GM20000 (cell line): Measurements from ENCODE around the gene ASCC3.
A peak's percentile ranks its signal among the peaks of the same experiment; 100 is the strongest.
"Not testable (repeated sequence)": the region's sequence is repeated elsewhere in the genome, so short reads cannot be mapped to it uniquely, and the experiment has no call there.

Experiments
- DNase-seq: peaks from one replicate; pipeline ENCODE4 v3.0.0; 2012; ENCODE audit warnings: low spot score
- TF ChIP-seq, protein P1 (sequence below): IDR thresholded peaks from 2 replicates; pipeline ENCODE4 v1.5.1; 2012; ENCODE audit warnings: mild to moderate bottlenecking, control low read depth; ENCODE audit errors: extremely low read depth, missing control alignments

ASCC3 gene

DNA sequence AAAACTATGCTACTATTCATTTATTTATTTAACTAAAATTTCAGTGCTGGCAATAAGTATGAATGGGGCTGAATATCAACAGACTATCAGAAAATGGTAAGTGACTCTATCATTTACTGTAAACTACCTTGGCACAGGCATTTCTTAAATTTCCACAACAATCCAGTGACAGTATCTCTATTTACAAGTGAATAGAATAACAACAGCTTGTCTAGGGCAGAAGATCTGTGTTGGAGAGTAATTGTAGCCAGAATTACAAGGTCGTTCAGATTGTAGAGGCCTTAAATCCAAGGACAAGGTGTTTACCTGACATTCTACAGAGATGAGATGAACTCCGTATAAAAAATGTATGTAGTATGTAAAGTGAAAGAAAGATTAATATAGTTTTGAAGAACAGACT is 222.6 kb downstream of the ASCC3 start:
- TF ChIP-seq, protein P1, sequence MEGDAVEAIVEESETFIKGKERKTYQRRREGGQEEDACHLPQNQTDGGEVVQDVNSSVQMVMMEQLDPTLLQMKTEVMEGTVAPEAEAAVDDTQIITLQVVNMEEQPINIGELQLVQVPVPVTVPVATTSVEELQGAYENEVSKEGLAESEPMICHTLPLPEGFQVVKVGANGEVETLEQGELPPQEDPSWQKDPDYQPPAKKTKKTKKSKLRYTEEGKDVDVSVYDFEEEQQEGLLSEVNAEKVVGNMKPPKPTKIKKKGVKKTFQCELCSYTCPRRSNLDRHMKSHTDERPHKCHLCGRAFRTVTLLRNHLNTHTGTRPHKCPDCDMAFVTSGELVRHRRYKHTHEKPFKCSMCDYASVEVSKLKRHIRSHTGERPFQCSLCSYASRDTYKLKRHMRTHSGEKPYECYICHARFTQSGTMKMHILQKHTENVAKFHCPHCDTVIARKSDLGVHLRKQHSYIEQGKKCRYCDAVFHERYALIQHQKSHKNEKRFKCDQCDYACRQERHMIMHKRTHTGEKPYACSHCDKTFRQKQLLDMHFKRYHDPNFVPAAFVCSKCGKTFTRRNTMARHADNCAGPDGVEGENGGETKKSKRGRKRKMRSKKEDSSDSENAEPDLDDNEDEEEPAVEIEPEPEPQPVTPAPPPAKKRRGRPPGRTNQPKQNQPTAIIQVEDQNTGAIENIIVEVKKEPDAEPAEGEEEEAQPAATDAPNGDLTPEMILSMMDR = no peak
- DNase-seq = no peak

- DNase-seq = no peak
- TF ChIP-seq, protein P1 = peak; percentile 18
These were observed 223.3 kb downstream of the ASCC3 start for GRCh38 chr6:100657678-100658330.

- not testable (repeated sequence) for DNase-seq
These were observed 240.0 kb downstream of the ASCC3 start for GRCh38 chr6:100641147-100641546.

DNA sequence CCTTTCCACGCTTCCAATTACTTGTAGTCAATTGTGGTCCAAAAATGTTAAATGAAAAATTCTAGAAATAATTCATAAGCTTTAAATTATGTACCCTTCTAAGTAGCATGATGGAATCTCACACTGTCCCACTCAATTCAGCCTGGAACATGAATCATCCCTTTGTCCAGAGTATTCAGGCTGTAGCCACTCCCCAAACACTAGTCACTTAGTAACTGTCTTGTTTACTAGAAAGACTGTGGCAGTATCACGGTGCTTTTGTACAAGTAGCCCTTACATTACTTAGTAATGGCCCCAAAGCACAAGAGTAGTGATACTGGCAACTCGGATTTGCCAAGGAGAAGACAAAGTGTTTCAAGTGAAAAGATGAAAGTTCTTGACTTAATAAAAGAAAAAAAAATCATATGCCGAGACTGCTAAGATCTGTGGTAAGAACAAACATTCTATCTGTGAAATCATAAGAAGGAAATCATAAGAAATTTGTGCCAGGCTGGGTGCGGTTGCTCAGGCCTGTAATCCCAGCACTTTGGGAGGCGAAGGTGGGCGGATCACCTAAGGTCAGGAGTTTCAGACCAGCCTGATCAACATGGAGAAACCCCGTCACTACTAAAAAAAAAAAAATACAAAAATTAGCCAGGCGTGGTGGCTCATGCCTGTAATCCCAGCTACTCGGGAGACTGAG is 247.9 kb downstream of the ASCC3 start:
- DNase-seq = no peak
- TF ChIP-seq, protein P1 = no peak

DNA sequence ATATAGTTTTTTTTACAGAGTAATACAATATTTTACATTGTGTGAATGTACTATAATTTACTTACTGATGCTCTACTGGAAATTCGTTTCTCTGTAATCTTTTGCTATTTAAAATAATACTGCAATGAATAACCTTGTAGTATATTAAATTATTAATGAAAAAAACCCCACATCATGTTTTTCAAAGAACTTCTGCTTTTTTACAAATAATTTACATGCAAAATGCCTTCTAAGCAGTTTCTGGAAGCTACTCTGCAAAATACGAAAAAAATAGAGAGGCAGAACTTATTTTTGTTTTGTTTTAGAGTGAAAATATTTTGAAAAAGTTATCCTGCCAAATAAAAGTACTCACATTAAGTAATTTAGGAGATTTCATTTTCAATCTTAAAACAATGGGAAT is 250.6 kb downstream of the ASCC3 start:
- TF ChIP-seq, protein P1 = no peak

GRCh38 chr6:100627911-100628758 is 253.0 kb downstream of the ASCC3 start:
- TF ChIP-seq, protein P1 = no peak
- no peak for DNase-seq

More for the DNA sequence above, 250.6 kb downstream of the ASCC3 start:
- DNase-seq = no peak

GRCh38 chr6:100626721-100627120 is 254.4 kb downstream of the ASCC3 start:
- DNase-seq = no peak

More at GRCh38 chr6:100626721-100627120, 254.4 kb downstream of the ASCC3 start:
- TF ChIP-seq, protein P1 = no peak
